Esophagus (tissue), 2 donors: Measurements from ENCODE around the gene DOCK4. TPM values are rescaled to one million over a fixed set of nuclear protein-coding genes. Genes with fewer than 3 reads are reported as not detected.

ENCODE experiments used
- H3K27ac ChIP-seq, 2 donors: one replicate each; pipeline ENCODE4 v1.5.1; 2013; ENCODE audit warnings: low read depth in 2 of 2, mild to moderate bottlenecking in 2 of 2, inconsistent platforms in 1 of 2, low read length in 1 of 2, moderate library complexity in 1 of 2
- H3K27me3 ChIP-seq, 2 donors: one replicate each; pipeline ENCODE4 v1.6.1; 2013; ENCODE audit warnings: low read length in 2 of 2, control low read depth in 1 of 2, mild to moderate bottlenecking in 1 of 2; ENCODE audit not compliant: insufficient read depth in 2 of 2, control insufficient read depth in 1 of 2
- H3K36me3 ChIP-seq, 2 donors: one replicate each; pipeline ENCODE4 v1.6.1; 2013; ENCODE audit warnings: low read length in 1 of 2; ENCODE audit not compliant: control insufficient read depth in 2 of 2, insufficient read depth in 2 of 2
- H3K4me1 ChIP-seq, 2 donors: one replicate each; pipeline ENCODE4 v1.6.1; 2013; ENCODE audit warnings: low read length in 1 of 2; ENCODE audit not compliant: control insufficient read depth in 2 of 2, insufficient read depth in 2 of 2
- H3K4me3 ChIP-seq, 2 donors: one replicate each; pipeline ENCODE4 v1.5.1; 2013; ENCODE audit warnings: low read length in 2 of 2, mild to moderate bottlenecking in 2 of 2, low read depth in 1 of 2, moderate library complexity in 1 of 2
- H3K9me3 ChIP-seq, 2 donors: one replicate each; pipeline ENCODE4 v1.6.1; 2013; ENCODE audit warnings: mild to moderate bottlenecking in 2 of 2, low read depth in 1 of 2, low read length in 1 of 2, moderate library complexity in 1 of 2; ENCODE audit not compliant: control insufficient read depth in 2 of 2, insufficient read depth in 1 of 2
- WGBS, 2 donors: extraction: QIAGEN DNeasy Blood & Tissue Kit; methylation state at CpG; one replicate each; pipeline ENCODE4 v1.1.7; 2013; 5-methylcytosine and 5-hydroxymethylcytosine counted together
- polyA plus RNA-seq, 2 donors: library from polyadenylated mRNA; stranded (reverse); fragments of 200-250 nt; gene quantifications; one replicate each; pipeline ENCODE4 v1.2.3, GENCODE V29; 2013
- donor health status: healthy with polysubstance abuse.
- donor health status: Bipolar disorder and iron deficiency.

The DOCK4 gene
- polyA plus RNA-seq, 2 donors, result 1.8 to 2.9 TPM

DNA sequence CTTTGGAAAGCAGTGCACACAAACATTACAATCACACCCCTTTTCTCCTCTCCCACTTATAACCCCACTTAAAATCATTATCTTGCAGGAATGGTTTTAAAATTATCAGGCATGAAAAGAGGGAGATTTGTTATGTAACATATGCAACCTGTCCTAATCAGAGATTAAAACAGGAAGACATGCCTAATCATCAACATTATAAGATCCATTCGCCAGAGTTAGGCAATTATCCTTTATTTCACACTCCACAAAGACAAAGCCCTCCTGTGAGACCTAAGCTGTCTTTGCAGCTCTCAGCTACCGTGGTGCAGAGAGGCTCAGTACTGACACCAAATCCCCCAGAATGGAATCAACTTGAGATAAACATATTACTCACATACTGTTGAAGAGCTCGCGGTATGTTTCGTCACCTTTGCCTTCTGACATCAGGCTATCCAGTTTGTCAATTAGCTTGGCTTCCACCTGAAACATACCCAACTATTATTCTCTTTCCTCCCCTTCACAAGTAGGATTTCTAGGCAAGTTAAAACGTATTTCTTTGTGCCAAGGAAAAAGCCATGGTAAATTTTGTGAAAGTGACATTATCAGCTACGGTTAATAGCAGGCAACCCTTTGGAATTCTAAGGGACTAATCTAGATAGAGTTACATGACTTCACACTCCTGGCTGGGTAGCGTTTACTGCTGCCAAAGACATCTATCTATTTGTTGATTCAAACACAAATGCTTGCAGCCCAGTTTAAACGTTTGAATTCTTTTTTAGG lies 417.7 kb downstream of the DOCK4 start:
- H3K4me3 ChIP-seq, result no peak overlapping the region
- WGBS, 2 donors, result 42 to 52% methylated on average over 9 of the region's 9 CpGs
- H3K27me3 ChIP-seq, result no peaks in the 10 kb centered on the region
- H3K9me3 ChIP-seq, result no peaks in the 10 kb centered on the region
- no peak overlapping the region for H3K27ac ChIP-seq
- H3K36me3 ChIP-seq, result no peaks in the 10 kb centered on the region
- no peaks in the 10 kb centered on the region for H3K4me1 ChIP-seq

DNA sequence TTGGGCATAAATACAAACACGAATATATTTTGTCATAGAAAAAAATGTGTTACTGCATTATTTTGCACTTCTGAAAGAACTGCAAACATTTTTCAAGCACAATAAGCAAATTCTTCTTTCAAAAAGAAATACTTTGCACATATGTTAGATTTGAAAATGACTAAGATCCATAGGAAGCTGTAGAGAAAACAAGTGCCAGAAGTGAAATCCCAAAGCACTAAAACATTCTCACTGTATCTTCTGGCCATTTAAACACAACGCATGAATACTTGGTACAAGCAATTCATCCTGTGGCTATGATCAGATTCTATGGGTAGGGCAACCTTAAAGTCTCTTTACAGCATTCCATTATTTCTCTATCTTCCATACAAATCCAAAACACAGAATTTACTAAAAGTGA lies 418.5 kb downstream of the DOCK4 start:
- H3K36me3 ChIP-seq, result no peaks in the 10 kb centered on the region
- 85 to 87% methylated on average over 2 of the region's 2 CpGs for WGBS, 2 donors
- H3K4me3 ChIP-seq, result no peak overlapping the region
- H3K4me1 ChIP-seq, result no peaks in the 10 kb centered on the region
- no peaks in the 10 kb centered on the region for H3K27me3 ChIP-seq
- H3K9me3 ChIP-seq, result no peaks in the 10 kb centered on the region
- H3K27ac ChIP-seq, result no peak overlapping the region

DNA sequence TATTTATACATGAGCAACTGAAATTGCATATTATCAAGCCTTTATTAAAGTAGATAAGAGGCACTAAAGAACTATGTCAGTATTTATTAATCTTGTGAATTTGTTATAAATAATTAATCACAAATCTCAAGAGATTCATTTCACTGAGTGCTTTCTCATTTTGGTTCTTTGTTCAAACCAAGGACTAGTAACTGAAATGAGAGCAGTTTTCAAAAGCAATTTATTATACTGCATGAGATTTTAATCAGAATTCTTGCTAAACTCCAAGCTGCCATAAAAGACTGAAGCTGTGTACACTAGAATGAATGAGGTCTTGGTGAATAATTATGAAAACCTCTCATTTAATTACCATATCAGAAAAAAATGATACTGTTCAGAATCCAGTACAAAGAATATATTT lies 419.1 kb downstream of the DOCK4 start:
- H3K27ac ChIP-seq, result no peak overlapping the region
- no peaks in the 10 kb centered on the region for H3K4me1 ChIP-seq
- no peak overlapping the region for H3K4me3 ChIP-seq
- no peaks in the 10 kb centered on the region for H3K36me3 ChIP-seq
- no peaks in the 10 kb centered on the region for H3K9me3 ChIP-seq
- no peaks in the 10 kb centered on the region for H3K27me3 ChIP-seq

DNA sequence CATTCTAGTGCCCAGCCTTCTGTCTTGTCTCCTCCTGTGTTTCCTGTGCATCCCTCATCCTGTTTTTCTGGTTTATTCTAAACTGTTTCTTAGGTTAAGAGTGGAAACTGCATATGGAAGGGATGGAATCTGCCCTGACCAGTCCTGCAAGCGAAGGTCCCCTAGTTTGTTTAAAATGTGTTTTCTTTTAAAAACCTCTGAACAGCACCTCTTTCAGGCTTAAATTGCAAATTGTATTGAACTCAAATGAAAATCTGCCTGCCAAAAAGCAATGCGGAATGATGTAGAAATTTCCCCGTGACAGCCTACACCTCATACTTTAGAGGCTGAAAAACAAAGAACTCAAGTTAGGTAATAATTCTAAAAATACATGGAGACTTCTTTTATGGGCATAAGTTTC lies 421.1 kb downstream of the DOCK4 start:
- Histone ChIP-seq H3K4me3 (no peak overlapping the region), H3K4me1 (no peaks in the 10 kb centered on the region), H3K27me3 (no peaks in the 10 kb centered on the region), H3K36me3 (no peaks in the 10 kb centered on the region), H3K27ac (no peak overlapping the region), H3K9me3 (no peaks in the 10 kb centered on the region)
- WGBS, 2 donors, result 80 to 88% methylated on average over 3 of the region's 3 CpGs

DNA sequence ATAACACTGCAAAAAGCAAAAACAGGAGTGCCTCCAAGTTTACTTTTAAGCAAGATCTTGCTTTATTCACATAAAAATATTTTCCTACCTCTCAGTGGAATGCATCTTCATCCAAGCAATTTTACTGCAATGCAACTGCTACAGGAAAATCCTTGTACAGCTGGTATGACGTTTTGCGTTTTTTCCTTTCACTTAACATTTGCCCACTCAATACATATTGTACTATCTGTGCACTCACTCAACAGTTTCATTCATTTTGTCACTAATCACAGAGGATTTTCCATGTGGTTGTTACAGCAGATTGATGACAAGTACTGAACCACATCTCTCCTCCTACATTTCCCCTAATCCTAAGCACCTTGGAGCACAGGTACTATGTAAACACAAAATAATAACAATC lies 421.9 kb downstream of the DOCK4 start:
- H3K36me3 ChIP-seq, result no peaks in the 10 kb centered on the region
- no peaks in the 10 kb centered on the region for H3K4me1 ChIP-seq
- no peaks in the 10 kb centered on the region for H3K27me3 ChIP-seq
- no peak overlapping the region for H3K4me3 ChIP-seq
- no peak overlapping the region for H3K27ac ChIP-seq
- 79 to 91% methylated on average over 2 of the region's 2 CpGs for WGBS, 2 donors
- H3K9me3 ChIP-seq, result no peaks in the 10 kb centered on the region

DNA sequence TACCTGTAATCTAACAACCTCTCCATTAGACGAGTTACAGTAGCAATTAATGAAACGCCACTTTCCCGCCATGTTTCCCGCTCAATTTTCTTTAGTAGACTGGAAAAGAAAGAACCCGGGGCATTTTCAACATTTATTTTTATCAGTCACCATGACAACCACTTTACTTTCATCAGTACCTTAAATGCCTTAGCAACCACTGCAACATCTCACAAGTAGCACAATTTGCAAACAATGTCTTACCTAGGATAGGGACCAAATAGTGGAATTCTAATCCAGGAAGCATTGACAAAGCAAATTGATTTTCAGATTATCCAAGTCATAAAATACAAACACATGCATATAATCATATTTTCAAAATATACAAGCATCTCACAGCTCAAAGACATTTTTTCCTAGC lies 422.3 kb downstream of the DOCK4 start:
- H3K27ac ChIP-seq, result no peak overlapping the region
- no peaks in the 10 kb centered on the region for H3K9me3 ChIP-seq
- no peaks in the 10 kb centered on the region for H3K36me3 ChIP-seq
- H3K27me3 ChIP-seq, result no peaks in the 10 kb centered on the region
- H3K4me1 ChIP-seq, result no peaks in the 10 kb centered on the region
- 89 to 90% methylated on average over 5 of the region's 5 CpGs for WGBS, 2 donors
- H3K4me3 ChIP-seq, result no peak overlapping the region

DNA sequence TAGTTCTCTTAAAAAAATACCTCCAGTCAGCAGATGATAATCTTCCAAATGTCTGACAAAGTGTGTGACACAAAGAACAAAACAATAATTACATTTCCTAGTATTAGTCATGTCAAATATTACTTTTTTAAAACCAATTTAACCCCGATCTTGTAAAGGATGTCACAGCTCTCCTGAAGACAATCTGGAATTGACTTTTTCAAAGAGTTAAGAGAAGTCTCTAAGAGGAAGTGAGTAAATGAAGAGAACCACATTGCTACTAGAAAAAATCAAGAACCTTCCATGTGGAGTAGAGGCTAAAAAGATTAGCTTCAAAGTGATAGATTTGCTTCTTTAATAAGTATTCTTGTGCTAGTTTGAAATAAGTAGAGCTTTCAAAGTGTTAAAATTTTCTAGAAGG lies 425.7 kb downstream of the DOCK4 start:
- no peaks in the 10 kb centered on the region for H3K9me3 ChIP-seq
- no peak overlapping the region for H3K4me3 ChIP-seq
- WGBS, 2 donors, result 49 to 70% methylated on average over 1 of the region's 1 CpG
- H3K27me3 ChIP-seq, result no peaks in the 10 kb centered on the region
- no peak overlapping the region for H3K27ac ChIP-seq
- H3K4me1 ChIP-seq, result no peaks in the 10 kb centered on the region
- H3K36me3 ChIP-seq, result no peaks in the 10 kb centered on the region

DNA sequence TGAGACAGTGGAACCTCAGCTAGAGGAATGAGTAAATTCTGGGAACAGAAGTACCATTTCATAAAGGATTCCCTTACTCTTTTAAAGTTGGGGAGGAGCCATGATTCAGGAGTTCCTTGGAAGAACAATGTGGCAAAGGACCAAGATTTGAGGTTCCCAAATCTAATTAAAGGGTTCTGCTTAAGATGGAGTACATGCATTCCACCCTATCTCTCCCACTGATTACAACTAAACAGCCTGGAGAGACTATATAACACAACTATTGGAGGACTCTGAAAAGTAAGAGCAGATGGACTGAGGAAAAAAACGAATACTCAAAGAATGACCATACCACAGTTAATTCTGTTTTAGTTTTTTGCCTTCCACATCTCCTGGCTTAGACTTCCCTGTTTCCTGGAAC lies 431.0 kb downstream of the DOCK4 start:
- H3K9me3 ChIP-seq, result no peaks in the 10 kb centered on the region
- no peak overlapping the region for H3K27ac ChIP-seq
- H3K4me3 ChIP-seq, result no peak overlapping the region
- no peaks in the 10 kb centered on the region for H3K4me1 ChIP-seq
- H3K36me3 ChIP-seq, result no peaks in the 10 kb centered on the region
- no peaks in the 10 kb centered on the region for H3K27me3 ChIP-seq
- WGBS, 2 donors, result 74 to 89% methylated on average over 1 of the region's 1 CpG

DNA sequence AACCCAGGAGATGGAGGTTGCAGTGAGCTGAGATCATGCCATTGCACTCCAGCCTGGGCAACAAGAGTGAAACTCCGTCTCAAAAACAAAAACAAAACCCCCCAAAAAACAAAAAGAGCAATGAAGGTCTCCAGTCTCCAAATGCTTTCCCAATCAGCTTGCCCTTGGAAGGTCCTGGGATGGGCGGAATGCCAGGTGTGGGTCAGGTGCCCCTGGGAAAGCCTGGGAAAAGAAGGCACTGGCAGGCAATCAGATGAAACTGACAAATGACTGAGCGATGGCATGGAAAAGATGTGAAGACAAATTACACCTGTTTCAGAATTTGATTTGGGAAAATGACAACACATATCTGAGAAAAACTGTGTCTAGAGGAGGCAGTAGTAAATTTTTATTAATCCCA lies 433.5 kb downstream of the DOCK4 start:
- Histone ChIP-seq H3K4me3 (no peak overlapping the region), H3K36me3 (peaks cover 0 to 2% of the 10 kb centered on the region in 2 donors), H3K27me3 (no peaks in the 10 kb centered on the region), H3K4me1 (no peaks in the 10 kb centered on the region), H3K9me3 (no peaks in the 10 kb centered on the region), H3K27ac (no peak overlapping the region)
- 85 to 96% methylated on average over 3 of the region's 3 CpGs for WGBS, 2 donors

DNA sequence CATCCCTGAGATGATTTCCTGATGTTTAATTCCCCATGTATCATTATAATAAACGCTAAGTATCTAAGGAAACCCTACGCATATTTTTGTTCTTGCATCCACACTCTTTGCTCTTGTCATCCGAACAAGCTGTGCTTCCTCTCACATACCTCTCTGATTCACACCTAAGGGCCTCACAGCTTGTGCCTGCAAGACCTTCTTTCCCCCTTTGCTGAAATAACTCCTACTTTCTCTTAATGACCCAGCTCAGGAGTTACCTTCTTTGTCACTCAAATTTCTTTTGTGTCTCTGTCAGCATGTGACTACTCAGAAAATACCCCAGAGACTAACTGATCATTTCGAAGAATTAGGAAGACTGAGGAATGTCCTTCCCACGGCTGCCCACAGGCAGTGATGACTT lies 434.6 kb downstream of the DOCK4 start:
- no peak overlapping the region for H3K27ac ChIP-seq
- H3K9me3 ChIP-seq, result no peaks in the 10 kb centered on the region
- 93 to 94% methylated on average over 5 of the region's 5 CpGs for WGBS, 2 donors
- H3K4me1 ChIP-seq, result no peaks in the 10 kb centered on the region
- no peak overlapping the region for H3K4me3 ChIP-seq
- no peaks in the 10 kb centered on the region for H3K27me3 ChIP-seq
- peaks cover 0 to 2% of the 10 kb centered on the region in 2 donors for H3K36me3 ChIP-seq
